HepG2 (cell line): Measurements from ENCODE around the gene JAKMIP3. TPM values are rescaled to one million over a fixed set of nuclear protein-coding genes. Genes with fewer than 3 reads are reported as not detected.

Source experiments
- BRCA1 ChIP-seq: sonication (generic); formaldehyde crosslinking; IDR thresholded peaks from 2 replicates; pipeline ENCODE4 v1.4.0; 2020; ENCODE audit warnings: missing genetic modification reagents
- FLYWCH1 ChIP-seq: sonication (generic); formaldehyde crosslinking; IDR thresholded peaks from 2 replicates; pipeline ENCODE4 v1.8.1; 2023; ENCODE audit warnings: mild to moderate bottlenecking, missing genetic modification reagents
- FOXK2 ChIP-seq: fragments of 450-650 bp; IDR thresholded peaks from 2 replicates; pipeline ENCODE4 v1.6.1; 2016
- HES4 ChIP-seq: sonication (generic); formaldehyde crosslinking; IDR thresholded peaks from 2 replicates; pipeline ENCODE4 v1.9.0; 2021; ENCODE audit warnings: mild to moderate bottlenecking, missing genetic modification reagents, borderline replicate concordance
- KLF6 ChIP-seq: IDR thresholded peaks from 2 replicates; pipeline ENCODE4 v1.8.0; 2016; ENCODE audit warnings: missing biosample characterization, missing genetic modification reagents
- NCOA2 ChIP-seq: sonication (generic); formaldehyde crosslinking; IDR thresholded peaks from 2 replicates; pipeline ENCODE4 v1.8.0; 2022; ENCODE audit warnings: inconsistent platforms
- ZBTB42 ChIP-seq: sonication (generic); formaldehyde crosslinking; IDR thresholded peaks from 2 replicates; pipeline ENCODE4 v1.5.0; 2020; ENCODE audit warnings: mild to moderate bottlenecking, missing genetic modification reagents
- ZFY ChIP-seq: sonication (generic); formaldehyde crosslinking; IDR thresholded peaks from 2 replicates; pipeline ENCODE4 v1.4.0; 2020; ENCODE audit warnings: missing genetic modification reagents
- ZIK1 ChIP-seq: sonication (generic); formaldehyde crosslinking; IDR thresholded peaks from 2 replicates; pipeline ENCODE4 v1.5.0; 2020; ENCODE audit warnings: mild to moderate bottlenecking, low read depth, missing genetic modification reagents, borderline replicate concordance
- ZMAT5 ChIP-seq: sonication (generic); formaldehyde crosslinking; IDR thresholded peaks from 2 replicates; pipeline ENCODE4 v1.5.0; 2020; ENCODE audit warnings: mild to moderate bottlenecking, low read depth, missing genetic modification reagents, borderline replicate concordance
- ZNF670 ChIP-seq: sonication (generic); formaldehyde crosslinking; IDR thresholded peaks from 2 replicates; pipeline ENCODE4 v1.8.0; 2022; ENCODE audit warnings: mild to moderate bottlenecking, missing genetic modification reagents, borderline replicate concordance
- polyA plus RNA-seq, 8 experiments: library from polyadenylated mRNA; depleted of rRNA in 3 of 8; stranded (reverse) in 7 of 8; unstranded in 1 of 8; fragments of >200 nt; fragmentation: Illumina TruSeq in 4 of 8; extraction: Trizol in 4 of 8; gene quantifications; 2 replicates each; pipeline versions ENCODE4 v1.2.1 to v1.2.3, GENCODE V29; 2011 to 2016; ENCODE audit warnings: low read depth in 4 of 8, missing spikeins in 1 of 8, mixed read lengths in 1 of 8; ENCODE audit not compliant: insufficient read depth in 1 of 8
- total RNA-seq, 5 experiments: library from RNA; depleted of rRNA; stranded (reverse); fragments of >200 nt; fragmentation: Illumina TruSeq; extraction: Trizol; gene quantifications; 2 replicates each; pipeline ENCODE4 v1.2.3, GENCODE V29; 2016; ENCODE audit warnings: low read depth in 1 of 5
- TF ChIP-seq, protein P1 (sequence below): IDR thresholded peaks from 2 replicates; pipeline ENCODE4 v1.6.1; 2016; ENCODE audit warnings: low read depth, missing genetic modification reagents, missing compliant biosample characterization

Gene JAKMIP3
- total and polyA plus RNA-seq, 2 of the 13 experiments (the other 11 are each of a cell fraction or from before 2014, with no cell fraction given), result 0.03 to 0.11 TPM

DNA sequence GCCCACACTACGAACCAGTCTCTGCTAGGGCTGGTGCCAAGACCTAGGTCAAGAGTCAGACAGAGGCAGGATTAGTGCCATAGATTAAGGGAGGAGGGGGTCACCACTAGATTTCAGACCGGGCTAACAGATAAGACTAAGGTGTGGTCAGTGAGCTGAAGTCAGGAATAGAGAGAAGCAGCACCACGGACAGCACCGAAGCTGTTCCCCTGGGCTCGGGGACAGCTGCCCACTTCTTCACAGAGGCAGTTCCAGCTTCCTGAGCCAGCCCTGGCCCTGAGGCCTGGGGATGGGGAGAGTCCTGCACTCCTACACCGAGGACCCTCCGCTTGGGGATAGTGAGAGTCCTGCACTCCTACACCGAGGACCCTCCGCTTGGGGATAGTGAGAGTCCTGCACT, 11.2 kb upstream of the JAKMIP3 start (continued):
- no peak for TF ChIP-seq ZMAT5 (CRISPR knock-in tag)
- TF ChIP-seq ZIK1 (CRISPR knock-in tag), result no peak
- TF ChIP-seq KLF6 (CRISPR knock-in tag), result no peak
- TF ChIP-seq, protein P1, sequence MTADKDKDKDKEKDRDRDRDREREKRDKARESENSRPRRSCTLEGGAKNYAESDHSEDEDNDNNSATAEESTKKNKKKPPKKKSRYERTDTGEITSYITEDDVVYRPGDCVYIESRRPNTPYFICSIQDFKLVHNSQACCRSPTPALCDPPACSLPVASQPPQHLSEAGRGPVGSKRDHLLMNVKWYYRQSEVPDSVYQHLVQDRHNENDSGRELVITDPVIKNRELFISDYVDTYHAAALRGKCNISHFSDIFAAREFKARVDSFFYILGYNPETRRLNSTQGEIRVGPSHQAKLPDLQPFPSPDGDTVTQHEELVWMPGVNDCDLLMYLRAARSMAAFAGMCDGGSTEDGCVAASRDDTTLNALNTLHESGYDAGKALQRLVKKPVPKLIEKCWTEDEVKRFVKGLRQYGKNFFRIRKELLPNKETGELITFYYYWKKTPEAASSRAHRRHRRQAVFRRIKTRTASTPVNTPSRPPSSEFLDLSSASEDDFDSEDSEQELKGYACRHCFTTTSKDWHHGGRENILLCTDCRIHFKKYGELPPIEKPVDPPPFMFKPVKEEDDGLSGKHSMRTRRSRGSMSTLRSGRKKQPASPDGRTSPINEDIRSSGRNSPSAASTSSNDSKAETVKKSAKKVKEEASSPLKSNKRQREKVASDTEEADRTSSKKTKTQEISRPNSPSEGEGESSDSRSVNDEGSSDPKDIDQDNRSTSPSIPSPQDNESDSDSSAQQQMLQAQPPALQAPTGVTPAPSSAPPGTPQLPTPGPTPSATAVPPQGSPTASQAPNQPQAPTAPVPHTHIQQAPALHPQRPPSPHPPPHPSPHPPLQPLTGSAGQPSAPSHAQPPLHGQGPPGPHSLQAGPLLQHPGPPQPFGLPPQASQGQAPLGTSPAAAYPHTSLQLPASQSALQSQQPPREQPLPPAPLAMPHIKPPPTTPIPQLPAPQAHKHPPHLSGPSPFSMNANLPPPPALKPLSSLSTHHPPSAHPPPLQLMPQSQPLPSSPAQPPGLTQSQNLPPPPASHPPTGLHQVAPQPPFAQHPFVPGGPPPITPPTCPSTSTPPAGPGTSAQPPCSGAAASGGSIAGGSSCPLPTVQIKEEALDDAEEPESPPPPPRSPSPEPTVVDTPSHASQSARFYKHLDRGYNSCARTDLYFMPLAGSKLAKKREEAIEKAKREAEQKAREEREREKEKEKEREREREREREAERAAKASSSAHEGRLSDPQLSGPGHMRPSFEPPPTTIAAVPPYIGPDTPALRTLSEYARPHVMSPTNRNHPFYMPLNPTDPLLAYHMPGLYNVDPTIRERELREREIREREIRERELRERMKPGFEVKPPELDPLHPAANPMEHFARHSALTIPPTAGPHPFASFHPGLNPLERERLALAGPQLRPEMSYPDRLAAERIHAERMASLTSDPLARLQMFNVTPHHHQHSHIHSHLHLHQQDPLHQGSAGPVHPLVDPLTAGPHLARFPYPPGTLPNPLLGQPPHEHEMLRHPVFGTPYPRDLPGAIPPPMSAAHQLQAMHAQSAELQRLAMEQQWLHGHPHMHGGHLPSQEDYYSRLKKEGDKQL (CRISPR knock-in tag), result no peak
- TF ChIP-seq NCOA2 (CRISPR knock-in tag), result no peak
- 0 out of 2 replicates have a peak, but pooled peaks have one; percentile 23 for TF ChIP-seq ZFY (CRISPR knock-in tag)
- TF ChIP-seq FLYWCH1 (CRISPR knock-in tag), result no peak
- TF ChIP-seq FOXK2, result no peak
- no peak for TF ChIP-seq BRCA1 (CRISPR knock-in tag)
- TF ChIP-seq HES4 (CRISPR knock-in tag), result no peak
- TF ChIP-seq ZBTB42 (CRISPR knock-in tag), result no peak
- TF ChIP-seq ZNF670 (CRISPR knock-in tag), result no peak
- TF ChIP-seq, all 625 proteins: peak for 8
